Measurements from ENCODE around the gene CASZ1. TPM values are rescaled to one million over a fixed set of nuclear protein-coding genes. Genes with fewer than 3 reads are reported as not detected.

The CASZ1 gene
- total and polyA plus RNA-seq, 10 of the 15 experiments (the other 5 are each of a cell fraction or from before 2014, with no cell fraction given): 0.52 to 9.8 (median 3.7) TPM

DNA sequence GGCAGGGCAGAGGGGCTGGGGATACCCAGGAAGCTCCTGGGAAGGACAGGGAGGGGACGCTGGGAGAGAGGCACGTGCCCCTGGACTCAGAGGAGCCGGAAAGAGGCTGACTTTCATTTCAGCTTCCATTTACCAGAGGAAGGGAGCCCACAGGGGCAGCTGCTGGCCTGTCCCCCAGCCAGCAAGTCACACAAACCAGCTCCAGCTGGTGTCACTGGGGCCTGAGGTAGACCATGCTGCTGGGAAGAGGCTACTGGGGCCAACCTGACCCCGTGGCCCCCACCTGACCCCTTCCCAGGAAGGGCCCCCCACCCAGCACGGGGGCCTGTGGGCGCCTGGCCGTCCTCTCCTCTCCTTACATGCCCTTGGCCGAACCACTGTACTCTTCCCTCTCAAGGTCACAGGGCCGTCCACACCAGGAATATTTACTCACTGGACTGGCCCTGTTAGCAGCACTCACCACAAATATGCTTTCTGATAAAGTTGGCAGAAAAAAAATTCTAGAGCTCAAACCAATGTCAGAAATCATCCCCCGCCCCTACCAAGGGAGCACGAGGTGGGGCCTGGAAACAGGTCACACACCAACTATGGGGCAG is 110.5 kb downstream of the CASZ1 start:
- in situ Hi-C loops (cut with MboI) (no loop called here), intact Hi-C loops (cut with micrococcal nuclease; ENCODE audit: unreplicated experiment) (no loop called here)
- Histone ChIP-seq H3K4me2 (ENCODE audit: control insufficient read depth, insufficient read depth) (no peak overlapping the region), H3K36me3 (ENCODE audit: control insufficient read depth in 2 of 2, insufficient read depth in 2 of 2, low read length in 1 of 2) (no peaks in the 10 kb centered on the region; a peak in 1 of 4 replicates), H3K9me3 (replicated peaks; ENCODE audit: control insufficient read depth, insufficient read depth, low read length) (no peaks in the 10 kb centered on the region), H3K79me2 (ENCODE audit: control insufficient read depth, insufficient read depth, low read length) (peaks cover 5% of the 10 kb centered on the region), H2AFZ (ENCODE audit: control insufficient read depth, low read depth, low read length) (no peak overlapping the region), H4K20me1 (ENCODE audit: control insufficient read depth, insufficient read depth) (peaks cover 6% of the 10 kb centered on the region), H3K9ac (ENCODE audit: control insufficient read depth, insufficient read depth, low read length) (no peak overlapping the region), H3K4me1 (ENCODE audit: control insufficient read depth, insufficient read depth, low read length) (no peaks in the 10 kb centered on the region), H3K27me3 (replicated peaks in 1 of 2; ENCODE audit: control insufficient read depth in 2 of 2, insufficient read depth in 2 of 2, low read length in 1 of 2) (no peaks in the 10 kb centered on the region), H3K4me3 (no peak overlapping the region), H3K27ac (ENCODE audit: control insufficient read depth, insufficient read depth) (no peak overlapping the region)
- POLR2A ChIA-PET: no interaction called here
- CTCF ChIA-PET: no interaction called here
- 78% methylated on average over 6 of the region's 11 CpGs for WGBS (ENCODE audit: insufficient coverage, insufficient replicate concordance, low lambda C conversion rate, missing lambda C conversion rate)
- SMC1A ChIA-PET (ENCODE audit: uncharacterized antibody, unreplicated experiment): no interaction called here
- DNase-seq (ENCODE audit: low read depth, low spot score) (no peak), FAIRE-seq (no peak), ATAC-seq (no peak)
- TF ChIP-seq POLR2AphosphoS5 (IDR thresholded peaks at IDR 0.05; ENCODE audit: low read length) (no peak), ZNF274 (IDR thresholded peaks at IDR 0.05; ENCODE audit: insufficient read depth, insufficient read length) (no peak), POLR2A (IDR thresholded peaks at IDR 0.05; ENCODE audit: low read depth, low read length) (no peak), TARDBP (IDR thresholded peaks at IDR 0.05; ENCODE audit: borderline replicate concordance) (no peak), SUZ12 (IDR thresholded peaks at IDR 0.05; ENCODE audit: unreplicated experiment) (no peak), SMAD5 (IDR thresholded peaks at IDR 0.05; ENCODE audit: low read depth) (no peak), CREB1 (IDR thresholded peaks at IDR 0.05; ENCODE audit: low read depth) (no peak), SUPT20H (IDR thresholded peaks at IDR 0.05; ENCODE audit: borderline replicate concordance, control insufficient read depth, low read depth, low read length) (no peak), LARP7 (IDR thresholded peaks at IDR 0.05) (no peak), MYC (IDR thresholded peaks at IDR 0.05; ENCODE audit: insufficient read depth, insufficient read length, insufficient replicate concordance, low read length, severe bottlenecking) (no peak)
- TF ChIP-seq, protein P1, sequence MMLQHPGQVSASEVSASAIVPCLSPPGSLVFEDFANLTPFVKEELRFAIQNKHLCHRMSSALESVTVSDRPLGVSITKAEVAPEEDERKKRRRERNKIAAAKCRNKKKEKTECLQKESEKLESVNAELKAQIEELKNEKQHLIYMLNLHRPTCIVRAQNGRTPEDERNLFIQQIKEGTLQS (IDR thresholded peaks at IDR 0.05; ENCODE audit: borderline replicate concordance, extremely low read depth, low read depth, low read length): no peak
- TF ChIP-seq, protein P2, sequence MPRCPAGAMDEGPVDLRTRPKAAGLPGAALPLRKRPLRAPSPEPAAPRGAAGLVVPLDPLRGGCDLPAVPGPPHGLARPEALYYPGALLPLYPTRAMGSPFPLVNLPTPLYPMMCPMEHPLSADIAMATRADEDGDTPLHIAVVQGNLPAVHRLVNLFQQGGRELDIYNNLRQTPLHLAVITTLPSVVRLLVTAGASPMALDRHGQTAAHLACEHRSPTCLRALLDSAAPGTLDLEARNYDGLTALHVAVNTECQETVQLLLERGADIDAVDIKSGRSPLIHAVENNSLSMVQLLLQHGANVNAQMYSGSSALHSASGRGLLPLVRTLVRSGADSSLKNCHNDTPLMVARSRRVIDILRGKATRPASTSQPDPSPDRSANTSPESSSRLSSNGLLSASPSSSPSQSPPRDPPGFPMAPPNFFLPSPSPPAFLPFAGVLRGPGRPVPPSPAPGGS (IDR thresholded peaks at IDR 0.05; ENCODE audit: borderline replicate concordance, insufficient read depth, low read depth, low read length, poor library complexity, severe bottlenecking): no peak
- TF ChIP-seq, protein P3, sequence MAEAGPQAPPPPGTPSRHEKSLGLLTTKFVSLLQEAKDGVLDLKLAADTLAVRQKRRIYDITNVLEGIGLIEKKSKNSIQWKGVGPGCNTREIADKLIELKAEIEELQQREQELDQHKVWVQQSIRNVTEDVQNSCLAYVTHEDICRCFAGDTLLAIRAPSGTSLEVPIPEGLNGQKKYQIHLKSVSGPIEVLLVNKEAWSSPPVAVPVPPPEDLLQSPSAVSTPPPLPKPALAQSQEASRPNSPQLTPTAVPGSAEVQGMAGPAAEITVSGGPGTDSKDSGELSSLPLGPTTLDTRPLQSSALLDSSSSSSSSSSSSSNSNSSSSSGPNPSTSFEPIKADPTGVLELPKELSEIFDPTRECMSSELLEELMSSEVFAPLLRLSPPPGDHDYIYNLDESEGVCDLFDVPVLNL (IDR thresholded peaks at IDR 0.05; ENCODE audit: low read depth, low read length): no peak
- TF ChIP-seq, protein P4, sequence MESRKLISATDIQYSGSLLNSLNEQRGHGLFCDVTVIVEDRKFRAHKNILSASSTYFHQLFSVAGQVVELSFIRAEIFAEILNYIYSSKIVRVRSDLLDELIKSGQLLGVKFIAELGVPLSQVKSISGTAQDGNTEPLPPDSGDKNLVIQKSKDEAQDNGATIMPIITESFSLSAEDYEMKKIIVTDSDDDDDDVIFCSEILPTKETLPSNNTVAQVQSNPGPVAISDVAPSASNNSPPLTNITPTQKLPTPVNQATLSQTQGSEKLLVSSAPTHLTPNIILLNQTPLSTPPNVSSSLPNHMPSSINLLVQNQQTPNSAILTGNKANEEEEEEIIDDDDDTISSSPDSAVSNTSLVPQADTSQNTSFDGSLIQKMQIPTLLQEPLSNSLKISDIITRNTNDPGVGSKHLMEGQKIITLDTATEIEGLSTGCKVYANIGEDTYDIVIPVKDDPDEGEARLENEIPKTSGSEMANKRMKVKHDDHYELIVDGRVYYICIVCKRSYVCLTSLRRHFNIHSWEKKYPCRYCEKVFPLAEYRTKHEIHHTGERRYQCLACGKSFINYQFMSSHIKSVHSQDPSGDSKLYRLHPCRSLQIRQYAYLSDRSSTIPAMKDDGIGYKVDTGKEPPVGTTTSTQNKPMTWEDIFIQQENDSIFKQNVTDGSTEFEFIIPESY (IDR thresholded peaks at IDR 0.05): no peak
- TF ChIP-seq, protein P5, sequence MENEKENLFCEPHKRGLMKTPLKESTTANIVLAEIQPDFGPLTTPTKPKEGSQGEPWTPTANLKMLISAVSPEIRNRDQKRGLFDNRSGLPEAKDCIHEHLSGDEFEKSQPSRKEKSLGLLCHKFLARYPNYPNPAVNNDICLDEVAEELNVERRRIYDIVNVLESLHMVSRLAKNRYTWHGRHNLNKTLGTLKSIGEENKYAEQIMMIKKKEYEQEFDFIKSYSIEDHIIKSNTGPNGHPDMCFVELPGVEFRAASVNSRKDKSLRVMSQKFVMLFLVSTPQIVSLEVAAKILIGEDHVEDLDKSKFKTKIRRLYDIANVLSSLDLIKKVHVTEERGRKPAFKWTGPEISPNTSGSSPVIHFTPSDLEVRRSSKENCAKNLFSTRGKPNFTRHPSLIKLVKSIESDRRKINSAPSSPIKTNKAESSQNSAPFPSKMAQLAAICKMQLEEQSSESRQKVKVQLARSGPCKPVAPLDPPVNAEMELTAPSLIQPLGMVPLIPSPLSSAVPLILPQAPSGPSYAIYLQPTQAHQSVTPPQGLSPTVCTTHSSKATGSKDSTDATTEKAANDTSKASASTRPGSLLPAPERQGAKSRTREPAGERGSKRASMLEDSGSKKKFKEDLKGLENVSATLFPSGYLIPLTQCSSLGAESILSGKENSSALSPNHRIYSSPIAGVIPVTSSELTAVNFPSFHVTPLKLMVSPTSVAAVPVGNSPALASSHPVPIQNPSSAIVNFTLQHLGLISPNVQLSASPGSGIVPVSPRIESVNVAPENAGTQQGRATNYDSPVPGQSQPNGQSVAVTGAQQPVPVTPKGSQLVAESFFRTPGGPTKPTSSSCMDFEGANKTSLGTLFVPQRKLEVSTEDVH (IDR thresholded peaks at IDR 0.05; ENCODE audit: low read depth, partially characterized antibody): no peak
- BruUV-seq (replicated peaks): no TSS peak
- RAD21 ChIA-PET (ENCODE audit: unreplicated experiment): no interaction called here
